ENCODE results near the gene OR2A1.
"Not testable (repeated sequence)": the region's sequence is repeated elsewhere in the genome, so short reads cannot be mapped to it uniquely, and the experiment has no call there.

Gene OR2A1, protein sequence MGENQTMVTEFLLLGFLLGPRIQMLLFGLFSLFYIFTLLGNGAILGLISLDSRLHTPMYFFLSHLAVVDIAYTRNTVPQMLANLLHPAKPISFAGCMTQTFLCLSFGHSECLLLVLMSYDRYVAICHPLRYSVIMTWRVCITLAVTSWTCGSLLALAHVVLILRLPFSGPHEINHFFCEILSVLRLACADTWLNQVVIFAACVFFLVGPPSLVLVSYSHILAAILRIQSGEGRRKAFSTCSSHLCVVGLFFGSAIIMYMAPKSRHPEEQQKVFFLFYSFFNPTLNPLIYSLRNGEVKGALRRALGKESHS

DNA sequence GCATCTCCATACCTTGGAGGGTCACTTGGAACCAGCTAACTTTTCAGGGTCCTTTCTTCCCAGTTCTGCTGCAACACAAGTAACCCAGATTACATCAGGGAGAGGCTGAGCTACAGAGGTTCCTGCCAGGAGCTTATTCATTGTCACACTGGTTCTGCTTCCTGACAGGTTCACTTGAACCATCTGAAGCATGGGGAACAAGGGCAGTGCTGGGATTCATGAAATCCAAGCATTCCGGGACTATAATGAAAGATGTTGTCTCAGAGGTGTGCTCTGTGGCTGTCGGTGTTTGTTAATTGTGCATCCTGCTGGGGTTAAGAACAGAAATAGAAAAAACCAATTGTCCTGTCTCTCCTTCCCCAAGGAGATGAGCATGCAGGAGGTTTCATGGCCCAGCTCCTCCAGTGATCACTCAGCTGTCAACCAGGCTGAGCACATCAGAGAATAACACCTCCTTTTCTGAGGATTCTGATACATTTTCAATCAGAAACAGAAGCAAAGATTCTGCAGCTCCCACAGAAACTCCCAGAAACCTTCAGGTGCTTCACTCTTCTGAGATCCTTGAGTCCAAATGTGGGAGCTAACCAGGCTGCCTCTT lies at the start of gene OR2A1:
Gene OR2A1 (plus strand): TSS at position 548 of the 598 bp plus-strand sequence. CDS start 5,706 bp downstream, outside the sequence.
- DNase-seq (ENCODE audit: extremely low read depth in 1 of 2, low read depth in 1 of 2): not testable (repeated sequence)

DNA sequence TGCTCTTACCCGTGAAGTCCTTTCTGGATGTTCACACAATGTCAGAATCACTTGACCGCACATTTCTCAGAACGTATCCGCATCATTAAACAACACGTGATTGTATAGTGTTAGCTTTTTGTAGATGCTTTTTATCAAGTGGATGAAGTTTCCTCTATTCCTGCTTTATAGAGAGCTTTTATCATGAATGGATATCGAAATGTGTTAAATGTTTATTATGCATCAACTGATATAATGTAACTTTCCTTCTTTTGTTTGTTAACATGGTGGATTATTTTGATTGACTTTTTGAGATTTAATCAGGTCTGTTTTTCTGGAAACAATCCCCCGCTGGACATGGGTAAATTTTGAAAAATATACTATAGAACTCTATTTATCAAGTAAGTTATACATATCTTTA lies 47.5 kb upstream of the OR2A1 start, which contains the start of gene OR2A7:
Gene OR2A7 (minus strand): TSS at position 101 of the 400 bp plus-strand sequence. CDS start 5,164 bp downstream, outside the sequence.
- not testable (repeated sequence) for DNase-seq (ENCODE audit: extremely low read depth in 1 of 2, low read depth in 1 of 2)

DNA sequence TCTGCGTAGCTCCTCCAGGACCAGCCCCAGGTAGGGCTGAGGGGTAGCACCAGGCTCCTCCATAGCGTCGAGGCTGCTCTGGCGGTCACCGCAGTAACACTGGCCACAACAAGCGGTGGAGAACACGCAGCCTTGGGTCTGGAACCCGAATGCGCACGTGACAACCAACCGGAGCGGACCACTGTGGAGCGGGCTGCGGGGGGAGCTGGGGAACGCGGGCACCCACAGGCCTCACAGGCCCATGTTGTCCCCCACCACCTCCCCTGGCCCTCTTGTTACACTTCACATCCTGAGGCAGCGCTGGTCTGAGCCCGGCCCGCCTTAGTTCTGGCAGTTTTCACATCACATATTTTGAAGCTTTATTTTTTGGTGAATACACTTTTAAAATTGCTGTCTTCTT lies 43.0 kb upstream of the OR2A1 start, which contains the start of gene CTAGE8:
Gene CTAGE8 (minus strand): TSS at position 101 of the 400 bp plus-strand sequence. CDS start 38 bp downstream, at position 63.
- not testable (repeated sequence) for DNase-seq (ENCODE audit: extremely low read depth in 1 of 2, low read depth in 1 of 2)

DNA sequence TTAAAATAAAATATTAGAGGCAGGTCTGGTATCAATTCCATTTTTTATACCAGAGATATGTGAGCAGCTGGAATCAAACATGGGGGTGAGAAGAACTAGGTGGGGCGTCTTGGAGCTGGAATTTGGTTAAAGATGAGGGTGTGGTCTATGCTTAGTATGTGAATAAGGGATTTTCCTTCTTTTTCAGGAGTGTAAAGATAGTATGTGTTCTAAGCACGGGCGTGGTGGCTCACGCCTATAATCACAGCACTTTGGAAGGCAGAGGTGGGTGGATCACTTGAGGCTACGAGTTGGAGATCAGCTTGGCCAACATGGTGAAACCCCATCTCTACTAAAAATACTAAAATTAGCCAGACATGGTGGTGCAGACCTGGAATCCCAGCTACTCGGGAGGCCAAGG lies 36.9 kb upstream of the OR2A1 start:
- not testable (repeated sequence) for DNase-seq (ENCODE audit: extremely low read depth in 1 of 2, low read depth in 1 of 2)

DNA sequence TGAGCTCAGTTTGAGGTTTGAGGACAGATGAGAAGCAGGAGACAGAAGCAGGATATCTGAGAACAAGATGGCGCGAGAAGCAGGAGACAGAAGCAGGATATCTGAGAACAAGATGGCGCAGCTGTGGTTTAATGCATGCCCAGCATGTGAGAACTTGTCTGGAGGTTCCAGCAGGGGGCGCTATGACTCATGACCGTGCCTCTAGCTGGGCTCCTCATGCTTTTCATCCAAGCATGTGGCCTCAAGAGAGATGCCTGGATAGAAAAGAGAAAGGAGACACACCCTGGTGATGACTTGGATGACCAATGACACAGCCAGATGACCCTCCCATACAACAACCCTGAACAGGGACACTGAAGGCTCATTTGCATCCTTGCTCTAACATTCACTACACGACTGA lies 32.2 kb upstream of the OR2A1 start:
- DNase-seq (ENCODE audit: extremely low read depth in 1 of 2, low read depth in 1 of 2): not testable (repeated sequence)

DNA sequence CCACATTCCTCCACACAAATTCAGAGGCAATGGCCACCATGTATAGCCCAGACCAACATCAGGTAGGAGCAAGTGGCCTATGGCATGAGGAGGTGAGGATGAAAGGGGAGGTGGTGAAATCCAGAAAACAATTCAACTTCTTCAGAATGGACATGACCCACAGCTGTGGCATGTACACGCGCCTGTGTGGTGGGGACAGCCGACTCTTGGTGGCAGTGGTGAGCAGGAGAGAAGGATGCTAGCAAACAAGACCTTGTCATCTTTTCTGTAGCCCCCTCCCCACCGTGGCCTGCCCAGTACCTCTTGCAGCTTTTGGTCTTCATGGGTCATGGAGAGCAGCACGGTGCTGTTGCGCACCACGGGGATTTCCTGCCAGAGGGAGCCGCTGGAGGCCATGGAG lies 30.2 kb upstream of the OR2A1 start:
- DNase-seq (ENCODE audit: extremely low read depth in 1 of 2, low read depth in 1 of 2): not testable (repeated sequence)

DNA sequence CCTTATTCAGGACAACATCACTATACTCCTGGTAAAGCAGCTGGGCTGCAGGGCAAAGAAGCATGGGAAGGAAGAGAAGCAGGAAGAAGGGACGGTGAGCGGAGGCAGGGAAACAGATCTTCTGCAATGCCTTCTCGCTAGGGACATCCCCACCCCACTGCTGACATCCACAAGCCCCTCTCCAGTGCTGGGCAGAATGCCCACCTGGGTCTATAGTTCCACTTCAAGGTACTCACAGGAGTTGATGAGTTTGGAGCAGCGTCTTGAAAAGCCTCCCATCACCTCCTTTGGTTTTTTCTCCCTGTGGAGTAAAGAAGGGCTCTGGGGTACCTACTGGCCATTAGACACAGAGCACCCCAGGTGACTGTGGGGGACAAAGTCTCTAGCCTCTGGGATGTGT lies 29.7 kb upstream of the OR2A1 start:
- not testable (repeated sequence) for DNase-seq (ENCODE audit: extremely low read depth in 1 of 2, low read depth in 1 of 2)

DNA sequence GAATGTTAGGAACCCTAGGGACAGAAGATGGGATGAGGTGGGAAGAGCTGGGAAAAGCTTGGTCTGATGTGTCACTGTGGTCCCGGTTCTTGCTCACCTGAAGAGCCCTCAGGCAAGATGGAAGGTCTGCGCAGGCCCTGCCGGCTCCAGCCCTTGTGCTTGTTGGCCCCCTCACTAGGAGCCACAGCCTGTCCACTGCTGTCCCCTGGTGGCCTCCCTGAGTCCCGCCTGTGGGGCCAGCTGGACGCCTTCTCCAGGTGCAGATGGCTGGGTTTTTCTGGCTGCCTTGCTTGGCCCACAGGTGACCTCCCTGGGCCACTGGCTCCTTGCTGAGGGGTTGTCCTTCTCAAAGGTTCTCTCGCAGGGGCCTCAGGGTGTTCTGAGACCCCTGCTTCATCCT lies 28.5 kb upstream of the OR2A1 start:
- not testable (repeated sequence) for DNase-seq (ENCODE audit: extremely low read depth in 1 of 2, low read depth in 1 of 2)

DNA sequence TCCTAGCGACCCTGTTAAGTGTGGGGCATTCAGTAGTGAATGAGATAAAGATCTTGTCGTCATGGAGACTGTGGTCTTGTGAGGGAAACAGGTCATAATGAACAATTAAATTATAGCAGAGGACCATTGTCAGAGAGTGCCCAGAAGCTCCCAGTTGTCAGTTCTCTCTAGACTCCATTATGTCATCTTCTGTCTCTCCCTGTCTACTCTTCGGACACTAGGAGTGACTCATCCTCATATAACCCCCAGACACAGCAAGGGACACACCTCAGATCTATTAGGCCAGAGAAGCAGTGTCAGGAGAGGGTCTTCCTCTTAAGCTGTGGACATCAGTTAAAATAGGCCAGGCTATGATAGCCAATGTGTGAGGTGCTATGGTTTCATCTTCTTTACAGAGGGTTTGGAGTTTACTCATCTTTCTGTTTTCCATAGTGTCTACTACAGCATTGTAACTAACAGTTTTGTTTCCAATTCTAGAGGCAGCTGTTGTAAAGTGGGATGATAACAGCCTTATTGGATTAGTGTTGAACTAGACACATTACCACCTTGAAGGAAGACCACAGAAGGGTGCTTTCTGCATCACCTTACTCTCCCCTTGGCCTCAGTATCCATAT lies 24.9 kb upstream of the OR2A1 start:
- DNase-seq (ENCODE audit: extremely low read depth in 1 of 2, low read depth in 1 of 2): not testable (repeated sequence)

DNA sequence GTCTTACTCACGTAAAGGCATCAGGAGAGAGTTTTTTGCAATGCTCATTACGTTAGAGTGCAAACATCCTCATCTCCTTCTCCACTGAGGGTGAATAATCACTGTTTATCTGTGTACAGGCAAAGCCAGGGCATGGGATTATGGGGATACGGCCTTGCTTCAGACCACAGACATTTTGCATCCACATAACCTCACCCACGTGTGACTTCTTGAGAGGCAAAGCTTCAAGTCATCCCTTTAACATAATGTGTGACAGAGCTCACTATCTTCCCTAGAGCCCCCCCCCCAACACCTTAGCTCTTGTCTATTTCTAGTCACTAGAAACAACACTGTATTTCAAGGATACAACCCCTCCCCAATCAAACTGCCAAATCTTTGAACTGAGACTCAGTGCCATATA lies 20.6 kb upstream of the OR2A1 start:
- DNase-seq (ENCODE audit: extremely low read depth in 1 of 2, low read depth in 1 of 2): not testable (repeated sequence)

DNA sequence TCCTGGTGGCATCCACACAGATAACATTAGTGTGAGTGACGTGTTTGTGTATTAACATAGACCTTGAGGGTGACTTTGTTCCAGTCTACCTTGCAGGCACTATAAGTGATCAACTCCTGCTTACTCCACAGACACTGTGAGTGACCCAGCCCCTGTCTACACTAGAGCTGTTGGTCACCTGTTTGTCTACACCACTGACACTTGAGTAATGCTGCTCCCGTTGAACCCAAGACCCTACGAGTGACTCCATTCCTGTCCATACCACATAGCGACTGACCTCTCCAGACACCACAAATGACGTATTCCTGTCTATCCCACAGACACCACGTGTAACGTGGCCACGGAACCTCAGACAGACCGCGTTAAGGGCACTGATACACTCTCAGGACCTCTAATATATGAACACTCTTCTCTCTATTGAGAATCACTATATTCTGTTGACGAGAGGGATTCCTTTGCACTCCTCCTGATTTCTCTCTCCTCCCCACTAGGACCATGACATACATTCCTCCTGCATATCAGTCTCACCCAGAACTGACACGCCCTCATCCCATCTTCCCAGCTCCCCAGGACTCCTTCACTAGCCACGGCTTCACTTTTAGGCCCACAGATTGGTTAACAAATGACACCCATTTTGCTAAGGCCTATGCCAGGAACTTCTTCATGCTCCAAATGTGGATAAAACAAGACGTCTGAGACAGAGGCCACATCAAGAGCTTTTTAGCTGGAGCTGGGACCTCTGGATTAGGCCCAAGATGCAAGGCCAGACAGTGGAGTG lies 19.6 kb upstream of the OR2A1 start:
- DNase-seq (ENCODE audit: extremely low read depth in 1 of 2, low read depth in 1 of 2): not testable (repeated sequence)

DNA sequence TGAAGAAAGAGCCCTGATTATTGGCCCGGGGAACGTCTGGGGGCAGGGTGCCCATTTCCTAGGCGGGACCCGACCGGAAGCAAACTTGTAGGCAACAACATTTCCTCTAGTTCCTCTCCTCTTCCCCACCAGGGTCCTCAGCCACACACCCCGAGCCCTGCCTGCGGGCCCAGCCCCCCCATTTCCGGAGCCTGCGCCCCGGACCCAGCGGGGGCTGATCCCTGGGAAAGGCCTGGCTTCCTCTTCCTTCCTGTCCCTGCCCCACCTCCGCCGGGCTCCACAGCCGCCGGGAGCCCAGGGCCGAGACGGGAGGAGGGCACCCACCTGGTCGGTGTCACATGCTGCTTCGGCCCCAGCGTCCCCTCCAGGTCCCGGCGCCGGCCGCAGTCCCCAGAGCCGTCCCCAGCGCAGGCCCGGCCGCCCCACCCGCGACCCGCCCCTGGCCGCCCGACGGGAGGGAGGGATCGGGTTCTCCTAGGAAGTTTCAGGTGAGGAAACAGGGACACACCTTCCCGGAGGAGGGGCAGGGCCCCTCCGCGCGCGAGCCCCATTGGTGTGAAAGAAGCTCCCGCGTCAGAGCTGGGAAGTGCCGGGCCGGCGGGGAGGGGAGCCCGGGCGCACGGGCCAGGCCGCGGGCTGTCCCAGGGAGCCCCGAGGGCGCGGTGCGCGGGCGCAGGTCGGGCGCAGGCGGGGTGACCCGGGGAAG lies 18.3 kb upstream of the OR2A1 start:
- not testable (repeated sequence) for DNase-seq (ENCODE audit: extremely low read depth in 1 of 2, low read depth in 1 of 2)

DNA sequence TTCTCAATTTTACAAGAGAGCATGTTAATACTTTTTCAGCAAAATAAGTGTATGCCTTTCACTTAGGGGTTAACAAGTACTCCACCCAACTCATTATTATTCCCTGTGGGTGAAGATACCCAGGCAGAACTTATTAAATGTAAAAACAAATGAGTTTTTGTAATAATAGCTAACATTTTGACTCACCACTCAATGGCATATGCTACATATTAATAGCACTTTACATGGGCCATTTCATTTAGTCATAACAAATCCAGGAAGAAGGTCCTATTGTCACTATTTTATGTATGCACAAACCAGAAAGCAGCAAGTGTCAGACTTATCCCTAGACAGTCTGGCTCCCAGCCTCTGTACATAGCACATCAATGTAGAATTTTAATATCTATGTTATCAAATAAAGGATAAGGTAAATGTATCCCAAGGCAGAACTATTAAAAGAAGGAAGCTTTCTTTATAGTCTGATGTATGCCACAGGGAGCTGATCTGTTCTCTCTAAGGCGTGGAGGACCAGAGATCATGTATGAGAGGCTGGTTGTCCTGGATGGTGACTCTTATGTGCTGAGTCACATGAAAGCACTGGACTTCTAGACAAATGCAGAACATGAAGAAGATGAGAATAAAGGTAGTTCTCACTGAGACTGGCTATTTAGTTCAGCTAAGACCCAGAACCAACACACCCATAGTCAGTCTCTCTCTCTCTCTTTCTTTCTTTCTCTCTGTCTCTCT lies 9.5 kb upstream of the OR2A1 start:
- not testable (repeated sequence) for DNase-seq (ENCODE audit: extremely low read depth in 1 of 2, low read depth in 1 of 2)

DNA sequence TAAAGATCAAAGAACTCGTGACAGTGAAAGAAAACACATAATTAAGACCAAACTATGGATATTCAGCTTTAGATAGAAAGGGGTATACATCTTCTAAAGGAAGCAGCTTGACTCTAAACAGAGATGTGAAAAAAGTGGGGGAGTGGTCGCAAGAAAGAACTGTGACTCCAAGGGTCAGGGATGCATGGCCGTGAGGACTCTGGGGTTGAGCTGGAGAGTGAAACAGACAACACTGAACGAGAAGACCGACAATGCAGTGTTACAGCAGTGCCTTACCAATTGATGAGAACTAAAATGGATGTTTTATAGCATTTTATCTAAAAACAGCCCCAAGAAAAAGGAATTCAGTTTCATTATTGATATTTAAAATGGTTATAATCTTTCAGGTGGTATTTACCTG lies 8.6 kb upstream of the OR2A1 start:
- not testable (repeated sequence) for DNase-seq (ENCODE audit: extremely low read depth in 1 of 2, low read depth in 1 of 2)

DNA sequence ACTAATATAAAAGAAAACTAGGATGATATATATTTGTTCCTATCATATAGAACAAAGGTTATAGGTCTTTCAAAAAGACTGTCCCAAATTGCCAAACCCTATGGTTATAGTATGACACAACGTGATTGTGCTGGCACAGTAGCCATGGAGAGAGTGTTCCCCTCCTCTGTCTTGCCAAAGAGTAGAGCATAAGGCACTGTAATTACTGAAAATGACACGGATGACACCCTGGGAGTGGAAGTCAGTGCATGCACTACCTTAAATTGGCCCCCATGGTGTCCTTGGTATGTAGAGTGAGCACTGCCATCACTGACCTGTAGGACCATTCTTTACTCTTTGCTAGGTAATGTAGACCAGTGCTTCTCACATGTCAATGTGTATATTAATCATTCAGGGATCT lies 7.1 kb upstream of the OR2A1 start:
- not testable (repeated sequence) for DNase-seq (ENCODE audit: extremely low read depth in 1 of 2, low read depth in 1 of 2)

DNA sequence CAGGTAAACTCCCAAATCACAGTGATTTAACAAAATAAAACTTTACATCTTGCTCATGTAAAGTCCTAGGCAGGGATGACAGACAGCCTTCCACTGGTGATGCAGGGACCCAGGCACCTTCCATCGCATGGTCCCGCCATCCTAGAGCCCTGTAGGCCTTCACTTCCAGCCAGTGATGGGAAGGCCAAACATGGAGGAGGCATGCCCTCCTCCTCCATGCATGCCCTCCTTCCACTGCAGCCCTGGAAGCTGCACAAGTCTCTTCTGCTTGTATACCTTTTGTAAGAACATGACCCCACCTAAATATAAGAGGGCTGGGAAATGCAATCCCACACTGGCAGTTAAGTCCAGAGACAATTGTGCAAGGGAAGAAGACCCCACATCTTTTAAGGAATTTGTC lies 2.5 kb upstream of the OR2A1 start:
- not testable (repeated sequence) for DNase-seq (ENCODE audit: extremely low read depth in 1 of 2, low read depth in 1 of 2)

DNA sequence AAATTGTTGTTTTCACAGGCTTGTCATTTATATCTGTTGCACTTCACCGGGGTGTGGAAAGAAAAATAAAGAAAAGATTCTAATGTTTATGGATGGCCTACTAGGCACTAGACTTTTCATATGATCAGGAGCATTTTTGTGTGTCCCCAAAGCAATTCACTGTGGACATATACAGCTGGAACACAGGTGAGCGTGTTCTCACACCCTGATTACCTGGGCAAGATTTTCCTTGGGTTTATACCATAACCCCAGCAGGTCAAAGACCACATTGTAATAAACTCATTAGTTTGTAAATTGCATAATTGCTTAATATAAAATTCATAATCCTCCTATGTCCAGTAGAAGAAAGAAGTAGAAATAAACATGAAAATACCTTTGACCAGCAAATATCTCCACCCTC lies 1.0 kb upstream of the OR2A1 start:
- not testable (repeated sequence) for DNase-seq (ENCODE audit: extremely low read depth in 1 of 2, low read depth in 1 of 2)

DNA sequence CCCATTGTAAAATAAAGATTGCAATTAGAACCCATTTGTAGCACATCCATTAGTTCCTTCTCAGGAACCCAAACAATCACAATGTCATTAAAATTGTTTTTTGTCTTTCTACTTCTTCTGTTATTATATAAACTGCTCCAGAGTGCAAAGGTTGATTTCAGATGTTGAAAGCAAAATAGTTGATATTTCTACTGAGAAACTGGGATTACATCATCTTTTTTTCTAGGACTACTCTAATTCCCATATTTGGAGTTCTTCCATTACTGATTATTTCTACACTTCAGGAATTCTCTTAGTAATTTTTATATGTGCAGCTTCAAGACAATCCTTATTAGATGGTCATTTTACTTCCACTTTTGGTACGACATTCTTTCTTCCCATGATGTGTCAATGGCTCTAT lies 5.3 kb downstream of the OR2A1 start:
- DNase-seq (ENCODE audit: extremely low read depth in 1 of 2, low read depth in 1 of 2): not testable (repeated sequence)

DNA sequence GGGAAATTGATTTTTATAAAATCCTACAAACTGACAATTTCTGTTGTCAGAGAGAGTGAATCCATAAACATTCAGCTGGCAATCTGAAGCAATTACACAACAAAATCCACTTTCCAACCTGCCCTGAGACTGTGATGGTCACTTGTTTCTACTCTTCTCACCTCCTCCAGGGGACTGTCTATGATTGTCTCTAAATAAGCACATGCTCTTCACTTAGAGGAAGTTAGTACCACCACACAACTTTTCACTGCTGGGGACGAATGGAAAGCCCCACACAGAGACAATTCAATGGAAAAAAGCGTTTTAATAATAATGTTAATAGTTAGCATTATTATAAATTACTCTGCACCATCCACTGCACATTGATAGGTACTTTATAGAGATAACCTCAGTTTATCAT lies 7.3 kb downstream of the OR2A1 start:
- not testable (repeated sequence) for DNase-seq (ENCODE audit: extremely low read depth in 1 of 2, low read depth in 1 of 2)
